Colonic mucosa (tissue), 4 donors: Measurements from ENCODE around the gene DHRSX. TPM values are rescaled to one million over a fixed set of nuclear protein-coding genes. Genes with fewer than 3 reads are reported as not detected.

Source experiments
- DNase-seq: peaks from one replicate; pipeline ENCODE4 v3.0.0-alpha.2; 2020
- H3K27ac ChIP-seq: fragments of 200-600 bp; one replicate; pipeline ENCODE4 v1.8.0; 2021
- H3K27me3 ChIP-seq: fragments of 200-600 bp; one replicate; pipeline ENCODE4 v1.8.0; 2021
- H3K36me3 ChIP-seq: fragments of 200-600 bp; one replicate; pipeline ENCODE4 v1.8.0; 2021
- H3K4me1 ChIP-seq: fragments of 200-600 bp; one replicate; pipeline ENCODE4 v1.8.0; 2021; ENCODE audit warnings: mild to moderate bottlenecking
- H3K4me3 ChIP-seq: fragments of 200-600 bp; one replicate; pipeline ENCODE4 v1.8.0; 2021
- H3K9ac ChIP-seq, 2 donors: one replicate each; pipeline ENCODE4 v1.7.0; 2013; ENCODE audit warnings: control low read depth in 2 of 2, low read depth in 2 of 2, low read length in 2 of 2
- H3K9me3 ChIP-seq: fragments of 200-600 bp; one replicate; pipeline ENCODE4 v1.8.0; 2021
- intact Hi-C: fragments of 100-400 bp; cut with DNase I; formaldehyde crosslinking; loops from one replicate; pipeline ENCODE4 v1.14.1; 2022
- total RNA-seq, 2 donors: library from RNA; stranded (reverse); fragmentation: NEBNext Ultra II Directional in 1 of 2; extraction: Animal tissue kit (Norgen Biotek cat#: 25700) in 1 of 2; gene quantifications; one replicate each; pipeline ENCODE4 v1.2.1, GENCODE V29; 2021
- TF ChIP-seq, protein P1 (sequence below): fragments of 200-600 bp; IDR thresholded peaks from one replicate; pipeline ENCODE4 v1.8.0; 2022; ENCODE audit warnings: antibody characterized with exemption, mild to moderate bottlenecking
- donor health status: healthy.
- donor health status: DM: no; HTN: no; CAD: no.
- donor health status: DM: no; HTN: no; CAD: no.

The DHRSX gene
- total RNA-seq, 2 donors from 2014 or later = 28.6 to 43.3 TPM

DNA sequence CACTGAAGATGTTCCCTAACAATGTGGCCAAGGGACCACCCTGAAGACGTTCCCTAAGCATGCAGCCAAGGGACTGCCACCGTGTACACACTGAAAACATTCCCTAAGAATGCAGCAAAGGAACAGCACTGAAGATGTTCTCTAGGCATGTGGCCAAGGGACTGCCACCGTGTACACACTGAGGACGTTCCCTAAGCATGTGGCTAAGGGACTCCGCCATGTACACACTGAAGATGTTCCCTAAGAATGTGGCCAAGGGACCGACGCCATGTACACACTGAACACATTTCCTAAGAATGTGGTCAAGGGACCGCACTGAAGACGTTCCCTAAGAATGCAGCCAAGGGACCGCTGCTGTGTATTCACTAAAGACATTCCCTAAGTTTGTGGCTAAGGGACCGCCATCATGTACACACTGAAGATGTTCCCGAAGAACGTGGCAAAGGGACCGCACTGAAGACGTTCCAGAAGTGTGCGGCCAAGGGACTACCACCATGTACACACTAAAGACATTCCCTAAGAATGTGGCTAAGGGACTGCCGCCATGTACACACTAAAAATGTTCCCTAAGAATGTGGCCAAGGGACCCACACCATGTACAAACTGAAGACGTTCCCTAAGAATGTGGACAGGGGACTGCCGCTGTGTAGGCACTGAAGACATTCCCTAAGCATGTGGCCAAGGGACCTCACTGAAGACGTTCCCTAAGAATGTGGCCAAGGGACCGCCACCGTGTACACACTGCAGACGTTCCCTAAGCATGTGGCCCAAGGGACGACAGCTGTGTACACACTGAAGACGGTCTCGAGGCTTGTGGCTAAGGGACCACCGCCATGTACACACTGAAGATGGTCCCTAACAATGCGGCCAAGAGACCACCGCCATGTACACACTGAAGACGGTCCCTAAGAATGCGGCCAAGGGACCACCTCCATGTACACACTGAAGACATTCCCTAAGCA lies 54.8 kb downstream of the DHRSX start:
- TF ChIP-seq, protein P1, sequence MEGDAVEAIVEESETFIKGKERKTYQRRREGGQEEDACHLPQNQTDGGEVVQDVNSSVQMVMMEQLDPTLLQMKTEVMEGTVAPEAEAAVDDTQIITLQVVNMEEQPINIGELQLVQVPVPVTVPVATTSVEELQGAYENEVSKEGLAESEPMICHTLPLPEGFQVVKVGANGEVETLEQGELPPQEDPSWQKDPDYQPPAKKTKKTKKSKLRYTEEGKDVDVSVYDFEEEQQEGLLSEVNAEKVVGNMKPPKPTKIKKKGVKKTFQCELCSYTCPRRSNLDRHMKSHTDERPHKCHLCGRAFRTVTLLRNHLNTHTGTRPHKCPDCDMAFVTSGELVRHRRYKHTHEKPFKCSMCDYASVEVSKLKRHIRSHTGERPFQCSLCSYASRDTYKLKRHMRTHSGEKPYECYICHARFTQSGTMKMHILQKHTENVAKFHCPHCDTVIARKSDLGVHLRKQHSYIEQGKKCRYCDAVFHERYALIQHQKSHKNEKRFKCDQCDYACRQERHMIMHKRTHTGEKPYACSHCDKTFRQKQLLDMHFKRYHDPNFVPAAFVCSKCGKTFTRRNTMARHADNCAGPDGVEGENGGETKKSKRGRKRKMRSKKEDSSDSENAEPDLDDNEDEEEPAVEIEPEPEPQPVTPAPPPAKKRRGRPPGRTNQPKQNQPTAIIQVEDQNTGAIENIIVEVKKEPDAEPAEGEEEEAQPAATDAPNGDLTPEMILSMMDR = no peak
- Histone ChIP-seq H3K27me3 (no peaks in the 10 kb centered on the region), H3K9ac (no peak overlapping the region), H3K4me3 (no peak overlapping the region), H3K27ac (no peak overlapping the region), H3K4me1 (no peaks in the 10 kb centered on the region), H3K9me3 (no peaks in the 10 kb centered on the region), H3K36me3 (no peaks in the 10 kb centered on the region)
- intact Hi-C loops = no loop called here
- no peak for DNase-seq

DNA sequence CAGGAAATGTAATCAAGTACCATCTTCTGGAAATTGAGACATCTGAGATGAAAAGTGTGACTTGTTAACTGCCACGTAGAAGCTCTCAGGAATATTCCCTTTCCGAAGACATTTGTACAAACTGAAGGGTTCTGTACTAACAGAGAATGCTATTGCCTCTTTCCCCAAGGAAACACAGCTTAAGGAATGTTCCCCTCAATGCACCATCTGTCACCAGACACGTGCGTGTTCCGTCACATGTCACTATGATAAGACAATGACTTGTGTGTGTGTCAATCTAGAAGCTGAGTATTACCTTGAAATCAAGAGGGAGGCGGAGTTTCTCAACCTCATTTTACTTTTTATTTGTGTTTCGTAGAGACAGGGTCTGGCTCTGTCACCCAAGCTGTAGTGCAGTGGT lies 58.1 kb downstream of the DHRSX start:
- TF ChIP-seq, protein P1 = no peak
- Histone ChIP-seq H3K4me1 (no peaks in the 10 kb centered on the region), H3K9ac (no peak overlapping the region), H3K27me3 (no peaks in the 10 kb centered on the region), H3K9me3 (no peaks in the 10 kb centered on the region), H3K36me3 (no peaks in the 10 kb centered on the region), H3K4me3 (no peak overlapping the region), H3K27ac (no peak overlapping the region)
- no peak for DNase-seq
- intact Hi-C loops = no loop called here

DNA sequence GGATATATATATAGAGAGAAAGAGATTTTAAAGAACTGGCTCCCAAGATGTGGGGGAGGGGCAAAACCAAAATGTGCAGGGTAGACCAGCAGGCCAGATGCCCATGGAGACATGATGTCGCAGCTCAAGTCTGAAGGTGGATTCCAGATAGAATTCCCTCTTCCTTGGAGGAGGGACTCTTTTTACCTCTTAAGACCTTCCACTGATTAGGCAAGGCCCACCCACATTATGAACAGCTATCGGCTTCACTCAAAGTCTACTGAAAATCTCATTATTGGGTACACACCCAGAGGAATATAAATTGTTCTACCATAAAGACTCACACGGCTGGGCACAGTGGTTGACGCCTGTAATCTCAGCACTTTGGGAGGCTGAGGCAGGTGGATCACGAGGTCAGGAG lies 59.3 kb downstream of the DHRSX start:
- Histone ChIP-seq H3K4me3 (no peak overlapping the region), H3K9ac (no peak overlapping the region), H3K9me3 (no peaks in the 10 kb centered on the region), H3K4me1 (no peaks in the 10 kb centered on the region), H3K27me3 (no peaks in the 10 kb centered on the region), H3K27ac (no peak overlapping the region), H3K36me3 (no peaks in the 10 kb centered on the region)
- no peak for DNase-seq
- TF ChIP-seq, protein P1 = no peak
- intact Hi-C loops = no loop called here

DNA sequence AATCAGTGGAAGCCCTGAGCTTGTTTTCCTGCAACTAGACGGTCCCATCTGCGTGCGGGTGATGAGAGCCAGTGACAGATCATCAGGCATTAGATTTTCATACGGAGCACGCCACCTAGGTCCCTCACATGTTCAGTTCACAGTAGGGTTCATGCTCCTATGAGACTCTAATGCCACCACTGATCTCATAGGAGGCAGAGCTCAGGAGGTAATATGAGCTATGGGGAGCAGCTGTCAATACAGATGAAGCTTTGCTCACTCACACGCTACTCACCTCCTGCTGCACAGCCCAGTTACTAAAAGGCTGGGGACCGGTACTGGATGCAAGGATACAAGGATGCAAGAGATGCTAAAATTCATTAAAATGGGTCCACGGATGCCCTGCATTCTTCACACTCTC lies 61.2 kb downstream of the DHRSX start:
- H3K9me3 ChIP-seq = no peaks in the 10 kb centered on the region
- DNase-seq = no peak
- TF ChIP-seq, protein P1 = no peak
- intact Hi-C loops = no loop called here
- no peak overlapping the region for H3K4me3 ChIP-seq
- H3K27me3 ChIP-seq = no peaks in the 10 kb centered on the region
- H3K9ac ChIP-seq = no peak overlapping the region
- H3K27ac ChIP-seq = no peak overlapping the region
- H3K4me1 ChIP-seq = no peaks in the 10 kb centered on the region
- H3K36me3 ChIP-seq = no peaks in the 10 kb centered on the region

DNA sequence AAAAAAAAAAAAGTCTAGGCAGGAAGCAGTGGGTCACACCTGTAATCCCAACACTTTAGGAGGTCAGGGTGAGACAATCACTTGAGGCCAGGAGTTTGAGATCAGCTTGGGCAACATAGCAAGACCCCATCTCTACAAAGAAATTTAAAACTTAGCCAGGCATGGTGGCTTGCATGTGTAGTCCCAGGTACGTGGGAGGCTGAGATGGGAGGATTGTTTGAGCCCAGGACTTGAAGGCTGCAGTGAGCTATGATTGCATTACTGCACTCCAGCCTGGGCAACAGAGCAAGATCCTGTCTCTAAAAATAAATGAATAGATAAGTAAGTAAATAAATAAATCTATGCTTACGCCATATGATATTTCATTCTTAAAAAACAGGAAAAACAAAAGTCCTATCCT lies 65.3 kb downstream of the DHRSX start:
- intact Hi-C loops = no loop called here
- H3K4me1 ChIP-seq = no peaks in the 10 kb centered on the region
- H3K27ac ChIP-seq = no peak overlapping the region
- no peak for DNase-seq
- no peak overlapping the region for H3K9ac ChIP-seq
- no peak overlapping the region for H3K4me3 ChIP-seq
- H3K9me3 ChIP-seq = no peaks in the 10 kb centered on the region
- no peaks in the 10 kb centered on the region for H3K27me3 ChIP-seq
- TF ChIP-seq, protein P1 = no peak
- H3K36me3 ChIP-seq = no peaks in the 10 kb centered on the region
